ENCODE results near the gene KRT80. TPM values are rescaled to one million over a fixed set of nuclear protein-coding genes. Genes with fewer than 3 reads are reported as not detected.

KRT80 gene
- total RNA-seq, 2 donors from 2014 or later: 0.07 to 0.09 TPM

GRCh38 chr12:52218001-52218400, 26.2 kb upstream of the KRT80 start:
- H3K4me3 ChIP-seq (ENCODE audit: low read length): no peak overlapping the region
- H3K27ac ChIP-seq (ENCODE audit: low read depth, low read length): no peak overlapping the region
- no peaks in the 10 kb centered on the region for H3K36me3 ChIP-seq (ENCODE audit: control insufficient read depth, insufficient read depth, low read length)
- no peaks in the 10 kb centered on the region for H3K9me3 ChIP-seq (ENCODE audit: control insufficient read depth, low read length)
- no peaks in the 10 kb centered on the region for H3K4me1 ChIP-seq (ENCODE audit: control insufficient read depth, insufficient read depth, low read length)
- no peak for TF ChIP-seq CTCF (conservative IDR thresholded peaks at IDR 0.05)
- no peak overlapping the region for H3K9ac ChIP-seq (ENCODE audit: extremely low read depth, low read length, poor library complexity, severe bottlenecking)
- Mint-ChIP-seq H3K27me3 (ENCODE audit: insufficient read depth) (peaks cover 3% of the 10 kb centered on the region), H3K36me3 (ENCODE audit: low read depth) (no peaks in the 10 kb centered on the region), H3K4me3 (no peak overlapping the region), H3K4me1 (no peaks in the 10 kb centered on the region), H3K27ac (no peak overlapping the region), H3K9me3 (no peaks in the 10 kb centered on the region)
- H3K27me3 ChIP-seq (ENCODE audit: control insufficient read depth, insufficient read depth, low read length, poor library complexity, severe bottlenecking): peaks cover 9% of the 10 kb centered on the region
- DNase-seq: no peak
- 85 to 95% methylated on average over 2 to 4 of the region's 4 CpGs for WGBS, 2 experiments (ENCODE audit: insufficient coverage in 1 of 2, insufficient read length in 1 of 2)

GRCh38 chr12:52217223-52217622, 25.4 kb upstream of the KRT80 start:
- no peaks in the 10 kb centered on the region for H3K4me1 ChIP-seq (ENCODE audit: control insufficient read depth, insufficient read depth, low read length)
- 55 to 72% methylated on average over 3 to 5 of the region's 5 CpGs for WGBS, 2 experiments (ENCODE audit: insufficient coverage in 1 of 2, insufficient read length in 1 of 2)
- Mint-ChIP-seq H3K27me3 (ENCODE audit: insufficient read depth) (peaks cover 3% of the 10 kb centered on the region), H3K4me1 (no peaks in the 10 kb centered on the region), H3K4me3 (no peak overlapping the region), H3K9me3 (no peaks in the 10 kb centered on the region), H3K36me3 (ENCODE audit: low read depth) (no peaks in the 10 kb centered on the region), H3K27ac (no peak overlapping the region)
- peaks cover 9% of the 10 kb centered on the region for H3K27me3 ChIP-seq (ENCODE audit: control insufficient read depth, insufficient read depth, low read length, poor library complexity, severe bottlenecking)
- H3K27ac ChIP-seq (ENCODE audit: low read depth, low read length): no peak overlapping the region
- DNase-seq: peak; percentile 78
- no peaks in the 10 kb centered on the region for H3K9me3 ChIP-seq (ENCODE audit: control insufficient read depth, low read length)
- no peak overlapping the region for H3K9ac ChIP-seq (ENCODE audit: extremely low read depth, low read length, poor library complexity, severe bottlenecking)
- TF ChIP-seq CTCF (conservative IDR thresholded peaks at IDR 0.05): no peak
- H3K36me3 ChIP-seq (ENCODE audit: control insufficient read depth, insufficient read depth, low read length): no peaks in the 10 kb centered on the region
- no peak overlapping the region for H3K4me3 ChIP-seq (ENCODE audit: low read length)

GRCh38 chr12:52216807-52217206, 25.0 kb upstream of the KRT80 start:
- no peaks in the 10 kb centered on the region for H3K9me3 Mint-ChIP-seq
- no CpG with 5 or more reads among the region's 1 CpG for WGBS, 2 experiments (ENCODE audit: insufficient coverage in 1 of 2, insufficient read length in 1 of 2)

More at GRCh38 chr12:52216807-52217206, 25.0 kb upstream of the KRT80 start:
- Mint-ChIP-seq H3K27ac (no peak overlapping the region), H3K27me3 (ENCODE audit: insufficient read depth) (peaks cover 2% of the 10 kb centered on the region), H3K36me3 (ENCODE audit: low read depth) (no peaks in the 10 kb centered on the region), H3K4me3 (no peak overlapping the region), H3K4me1 (no peaks in the 10 kb centered on the region)
- no peaks in the 10 kb centered on the region for H3K9me3 ChIP-seq (ENCODE audit: control insufficient read depth, low read length)
- no peak overlapping the region for H3K4me3 ChIP-seq (ENCODE audit: low read length)
- TF ChIP-seq CTCF (conservative IDR thresholded peaks at IDR 0.05): no peak
- peaks cover 9% of the 10 kb centered on the region for H3K27me3 ChIP-seq (ENCODE audit: control insufficient read depth, insufficient read depth, low read length, poor library complexity, severe bottlenecking)
- no peaks in the 10 kb centered on the region for H3K36me3 ChIP-seq (ENCODE audit: control insufficient read depth, insufficient read depth, low read length)
- peak; percentile 45 for DNase-seq
- no peak overlapping the region for H3K27ac ChIP-seq (ENCODE audit: low read depth, low read length)
- no peaks in the 10 kb centered on the region for H3K4me1 ChIP-seq (ENCODE audit: control insufficient read depth, insufficient read depth, low read length)
- H3K9ac ChIP-seq (ENCODE audit: extremely low read depth, low read length, poor library complexity, severe bottlenecking): no peak overlapping the region

All from endodermal cell (in vitro differentiated cells).